ENCODE measurements around the gene EEF1AKMT3. TPM values are rescaled to one million over a fixed set of nuclear protein-coding genes. Genes with fewer than 3 reads are reported as not detected.
A peak's percentile ranks its signal among the peaks of the same experiment; 100 is the strongest.

The EEF1AKMT3 gene
- total and polyA plus RNA-seq, 12 donors: 1.1 to 2.6 (median 1.5) TPM

DNA sequence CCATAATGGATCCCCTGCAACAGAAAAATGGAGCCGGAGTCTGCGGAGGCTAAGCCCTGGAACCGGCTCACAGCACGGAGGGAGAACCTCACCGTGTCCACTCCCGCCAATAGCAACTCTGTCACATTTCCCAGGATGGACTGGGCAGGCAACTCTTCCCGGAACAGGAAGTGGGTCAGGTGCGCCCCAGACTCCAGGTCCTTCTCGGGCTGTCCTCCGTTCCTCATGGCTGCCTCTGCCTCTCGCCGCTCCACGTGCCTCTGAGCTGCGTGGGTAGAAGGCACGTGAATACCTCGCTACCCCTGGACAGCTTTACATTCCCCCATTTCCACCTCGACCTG lies 7.8 kb upstream of the EEF1AKMT3 start:
- no peak for DNase-seq
- 14 to 18% methylated on average over 17 of the region's 17 CpGs for WGBS, 2 donors
- H3K9me3 ChIP-seq: no peaks in the 10 kb centered on the region
- intact Hi-C loops (cut with DNase I): no loop called here
- peaks cover 15 to 33% (median 26%) of the 10 kb centered on the region in 9 donors for H3K4me1 ChIP-seq
- H3K27me3 ChIP-seq: peaks cover 7 to 56% (median 45%) of the 10 kb centered on the region in 7 donors
- no peak overlapping the region for H3K27ac ChIP-seq
- ATAC-seq: peak in 1 of 8 donors; percentile 4
- peak overlapping the region in 8 of 10 donors; percentile 27 to 57 (median 46) for H3K4me3 ChIP-seq
- no peak for TF ChIP-seq CTCF (IDR thresholded peaks at IDR 0.05)
- H3K36me3 ChIP-seq: peaks cover 0 to 16% (median 0%) of the 10 kb centered on the region in 9 donors

GRCh38 chr12:57765003-57765697 lies 7.3 kb upstream of the EEF1AKMT3 start:
- ATAC-seq (peak; percentile 30 to 55 (median 46)), DNase-seq (peak in 1 of 2 donors; percentile 38)
- no peaks in the 10 kb centered on the region for H3K9me3 ChIP-seq
- intact Hi-C loops (cut with DNase I): no loop called here
- peaks cover 7 to 56% (median 45%) of the 10 kb centered on the region in 7 donors for H3K27me3 ChIP-seq
- H3K4me3 ChIP-seq: peak overlapping the region; percentile 15 to 57 (median 44)
- 1% methylated on average over 60 of the region's 60 CpGs for WGBS, 2 donors
- peaks cover 0 to 22% (median 0%) of the 10 kb centered on the region in 9 donors for H3K36me3 ChIP-seq
- peaks cover 15 to 33% (median 26%) of the 10 kb centered on the region in 9 donors for H3K4me1 ChIP-seq
- H3K27ac ChIP-seq: no peak overlapping the region
- TF ChIP-seq CTCF (IDR thresholded peaks at IDR 0.05): peak in 6 of 9 donors; percentile 5 to 51 (median 44)

- no peak for TF ChIP-seq CTCF (IDR thresholded peaks at IDR 0.05)
- Histone ChIP-seq H3K9me3 (no peaks in the 10 kb centered on the region), H3K27ac (no peak overlapping the region), H3K27me3 (peaks cover 7 to 56% (median 45%) of the 10 kb centered on the region in 7 donors), H3K4me3 (peak overlapping the region; percentile 9 to 57 (median 40)), H3K4me1 (peaks cover 15 to 35% (median 28%) of the 10 kb centered on the region in 9 donors), H3K36me3 (peaks cover 0 to 28% (median 0%) of the 10 kb centered on the region in 9 donors)
- WGBS, 2 donors: 3 to 4% methylated on average over 40 of the region's 40 CpGs
- ATAC-seq (peak in 7 of 8 donors; percentile 4 to 23 (median 11)), DNase-seq (no peak)
- intact Hi-C loops (cut with DNase I): no loop called here
Observed at GRCh38 chr12:57765698-57766463, 6.5 kb upstream of the EEF1AKMT3 start.

- H3K27ac ChIP-seq: no peak within 1 kb of the TSS
- intact Hi-C loops (cut with DNase I): no loop called here
- 4 to 5% methylated on average over 38 of the region's 38 CpGs for WGBS, 2 donors
- DNase-seq (no peak), ATAC-seq (peak in 6 of 8 donors; percentile 13 to 31 (median 20))
- H3K4me1 ChIP-seq: peaks cover 18 to 43% (median 34%) of the 10 kb centered on the region in 9 donors
- H3K36me3 ChIP-seq: peaks cover 0 to 28% (median 0%) of the 10 kb centered on the region in 9 donors
- no peaks in the 10 kb centered on the region for H3K9me3 ChIP-seq
- no peak for TF ChIP-seq CTCF (IDR thresholded peaks at IDR 0.05)
- peaks cover 7 to 56% (median 45%) of the 10 kb centered on the region in 7 donors for H3K27me3 ChIP-seq
- peak within 1 kb of the TSS in 9 of 10 donors; percentile 9 to 57 (median 39) for H3K4me3 ChIP-seq
Observed at GRCh38 chr12:57766464-57767304, 5.7 kb upstream of the EEF1AKMT3 start, which contains the start of gene CYP27B1. Gene CYP27B1, minus strand, starts transcription at chr12:57767078. Its CDS starts 37 bp downstream, at chr12:57767041.
